Esophagus squamous epithelium (tissue), 4 donors: ENCODE data around the gene DSCAML1.

Experiments used
- CTCF ChIP-seq, 6 experiments: fragments of 450-650 bp in 4 of 6; fragments of 200-600 bp in 2 of 6; sonication (generic) in 2 of 6; IDR thresholded peaks; one replicate each; pipeline ENCODE4 v1.5.1; 2016 to 2019; ENCODE audit warnings: antibody characterized with exemption in 6 of 6, mild to moderate bottlenecking in 4 of 6, moderate library complexity in 4 of 6
- POLR2A ChIP-seq, 4 donors: fragments of 450-650 bp; IDR thresholded peaks; one replicate each; pipeline ENCODE4 v1.6.1; 2017; ENCODE audit warnings: antibody characterized with exemption in 4 of 4, mild to moderate bottlenecking in 4 of 4, moderate library complexity in 3 of 4

- TF ChIP-seq CTCF (IDR thresholded peaks at IDR 0.05) = no peak
- no peak for TF ChIP-seq POLR2A (IDR thresholded peaks at IDR 0.05)
Measured at GRCh38 chr11:117424781-117425180, 372.2 kb downstream of the DSCAML1 start.
